Measurements from ENCODE around the gene RAB1A. TPM values are rescaled to one million over a fixed set of nuclear protein-coding genes. Genes with fewer than 3 reads are reported as not detected.
A peak's percentile ranks its signal among the peaks of the same experiment; 100 is the strongest.

Gene RAB1A
- total and polyA plus RNA-seq, 9 of the 15 experiments (the other 6 are each of a cell fraction or from before 2014, with no cell fraction given): 43.8 to 163 (median 67.7) TPM

DNA sequence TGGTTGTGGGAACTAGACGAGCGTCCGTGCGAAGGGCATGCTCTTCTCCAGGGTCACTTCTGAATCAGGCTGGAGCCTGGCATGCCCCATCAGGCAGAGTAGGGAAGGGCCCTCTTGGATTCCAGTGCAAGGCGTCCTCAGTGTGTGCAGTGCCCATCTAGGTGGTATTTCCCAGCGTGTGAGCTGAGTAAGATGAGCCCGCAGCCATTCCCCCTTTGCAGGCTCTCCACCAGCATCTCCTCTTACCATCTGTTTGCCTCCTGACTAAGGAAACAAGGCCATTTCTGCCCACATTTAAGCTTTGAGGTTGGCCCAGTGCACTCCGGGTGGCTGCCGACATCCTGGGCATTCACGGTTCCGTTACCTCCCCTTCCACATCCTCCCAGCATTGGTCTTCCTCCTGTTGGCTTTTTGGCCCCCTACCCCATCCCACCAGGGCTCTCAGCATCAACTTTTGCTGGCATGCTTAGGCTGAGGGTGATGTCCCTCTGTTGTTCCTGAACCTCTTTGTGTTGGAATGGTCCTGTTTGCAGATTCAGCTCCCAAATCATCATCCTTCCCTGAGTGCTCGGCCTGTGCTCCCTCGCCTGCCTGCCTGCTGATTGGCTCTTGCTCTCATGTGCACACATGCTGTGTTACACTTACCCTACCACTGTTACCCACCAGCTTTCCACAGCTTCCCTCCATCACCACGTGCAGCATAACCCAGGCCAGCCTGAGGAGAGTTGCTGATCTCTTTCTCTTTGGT lies 61.9 kb downstream of the RAB1A start:
- H3K9me1 ChIP-seq (ENCODE audit: control insufficient read depth, insufficient read depth, low read length): no peaks in the 10 kb centered on the region
- H3K9me3 ChIP-seq (replicated peaks; ENCODE audit: control insufficient read depth, insufficient read depth, low read depth, low read length): no peaks in the 10 kb centered on the region
- H3K4me2 ChIP-seq (ENCODE audit: insufficient read depth, low read length): no peak overlapping the region
- intact Hi-C loops (cut with micrococcal nuclease): loop anchor here (10.0 kb wide), 1 partner anchor 367 kb away; the partner anchor contains the start of gene SPRED2
- peaks cover 18 to 20% of the 10 kb centered on the region in 2 experiments for H3K4me1 ChIP-seq (replicated peaks in 1 of 2; ENCODE audit: control insufficient read depth in 2 of 2, insufficient read depth in 2 of 2, low read length in 2 of 2)
- in situ Hi-C loops (cut with MboI): loop anchor here (10.0 kb wide), 1 partner anchor 507 kb away; no protein-coding TSS in a partner anchor
- FAIRE-seq: no peak
- H3K27ac ChIP-seq (ENCODE audit: extremely low read depth, low read depth, low read length): no peak overlapping the region
- POLR2A ChIA-PET: interaction anchor here (1.2 to 2.1 kb wide), 2 partner anchors 12 kb away, joined by 3 to 7 read pairs; partner anchors contain the start of gene CEP68
- BruUV-seq (replicated peaks): no TSS peak
- H3K79me2 ChIP-seq (ENCODE audit: control insufficient read depth, insufficient read depth, low read length): peaks cover 31% of the 10 kb centered on the region
- H3K9ac ChIP-seq (ENCODE audit: insufficient read depth in 1 of 2, low read depth in 2 of 2, low read length in 2 of 2): peak overlapping the region in 1 of 2 experiments; percentile 43; a peak in 1 of 4 replicates
- CTCF ChIA-PET (ENCODE audit: low intra/inter-chr PET ratio): no interaction called here
- H4K20me1 ChIP-seq (replicated peaks; ENCODE audit: control insufficient read depth, insufficient read depth, low read length): peaks cover 4% of the 10 kb centered on the region; the same call in 1 of the 2 replicates
- no peak for ATAC-seq
- H3K36me3 ChIP-seq (ENCODE audit: control insufficient read depth, insufficient read depth, low read length): peaks cover 36% of the 10 kb centered on the region; the same call in 2 of the 3 replicates
- no peak overlapping the region for H2AFZ ChIP-seq (ENCODE audit: low read depth, low read length)
- DNase-seq (ENCODE audit: extremely low read depth in 1 of 4, low spot score in 3 of 4): no peak
- WGBS (ENCODE audit: insufficient coverage, low coverage, missing lambda C conversion rate): 81% methylated on average over 14 of the region's 14 CpGs
- H3K27me3 ChIP-seq (ENCODE audit: control insufficient read depth in 2 of 2, insufficient read depth in 2 of 2, low read length in 2 of 2): no peaks in the 10 kb centered on the region
- H3K4me3 ChIP-seq: no peak overlapping the region
- no peak for TF ChIP-seq CREB1 (IDR thresholded peaks at IDR 0.05)
- TF ChIP-seq CREB1 (CRISPR knock-in tag; IDR thresholded peaks at IDR 0.05): no peak
- TF ChIP-seq SP1 (CRISPR knock-in tag; IDR thresholded peaks at IDR 0.05): no peak
- TF ChIP-seq NR4A1 (CRISPR knock-in tag; IDR thresholded peaks at IDR 0.05): no peak
- TF ChIP-seq NR4A1 (tag; IDR thresholded peaks at IDR 0.05): no peak
- TF ChIP-seq MYBL2 (IDR thresholded peaks at IDR 0.05; ENCODE audit: low read depth): no peak
- TF ChIP-seq MYBL2 (CRISPR knock-in tag; IDR thresholded peaks at IDR 0.05; ENCODE audit: borderline replicate concordance): no peak
- TF ChIP-seq, protein P1, sequence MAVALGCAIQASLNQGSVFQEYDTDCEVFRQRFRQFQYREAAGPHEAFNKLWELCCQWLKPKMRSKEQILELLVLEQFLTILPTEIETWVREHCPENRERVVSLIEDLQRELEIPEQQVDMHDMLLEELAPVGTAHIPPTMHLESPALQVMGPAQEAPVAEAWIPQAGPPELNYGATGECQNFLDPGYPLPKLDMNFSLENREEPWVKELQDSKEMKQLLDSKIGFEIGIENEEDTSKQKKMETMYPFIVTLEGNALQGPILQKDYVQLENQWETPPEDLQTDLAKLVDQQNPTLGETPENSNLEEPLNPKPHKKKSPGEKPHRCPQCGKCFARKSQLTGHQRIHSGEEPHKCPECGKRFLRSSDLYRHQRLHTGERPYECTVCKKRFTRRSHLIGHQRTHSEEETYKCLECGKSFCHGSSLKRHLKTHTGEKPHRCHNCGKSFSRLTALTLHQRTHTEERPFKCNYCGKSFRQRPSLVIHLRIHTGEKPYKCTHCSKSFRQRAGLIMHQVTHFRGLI (CRISPR knock-in tag; IDR thresholded peaks at IDR 0.05): no peak
- TF ChIP-seq, protein P2, sequence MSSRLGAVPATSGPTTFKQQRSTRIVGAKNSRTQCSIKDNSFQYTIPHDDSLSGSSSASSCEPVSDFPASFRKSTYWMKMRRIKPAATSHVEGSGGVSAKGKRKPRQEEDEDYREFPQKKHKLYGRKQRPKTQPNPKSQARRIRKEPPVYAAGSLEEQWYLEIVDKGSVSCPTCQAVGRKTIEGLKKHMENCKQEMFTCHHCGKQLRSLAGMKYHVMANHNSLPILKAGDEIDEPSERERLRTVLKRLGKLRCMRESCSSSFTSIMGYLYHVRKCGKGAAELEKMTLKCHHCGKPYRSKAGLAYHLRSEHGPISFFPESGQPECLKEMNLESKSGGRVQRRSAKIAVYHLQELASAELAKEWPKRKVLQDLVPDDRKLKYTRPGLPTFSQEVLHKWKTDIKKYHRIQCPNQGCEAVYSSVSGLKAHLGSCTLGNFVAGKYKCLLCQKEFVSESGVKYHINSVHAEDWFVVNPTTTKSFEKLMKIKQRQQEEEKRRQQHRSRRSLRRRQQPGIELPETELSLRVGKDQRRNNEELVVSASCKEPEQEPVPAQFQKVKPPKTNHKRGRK (tag; IDR thresholded peaks at IDR 0.05): no peak
- TF ChIP-seq KDM4B (IDR thresholded peaks at IDR 0.05; ENCODE audit: borderline replicate concordance in 2 of 2, low read depth in 1 of 2): no peak
- TF ChIP-seq, protein P3, sequence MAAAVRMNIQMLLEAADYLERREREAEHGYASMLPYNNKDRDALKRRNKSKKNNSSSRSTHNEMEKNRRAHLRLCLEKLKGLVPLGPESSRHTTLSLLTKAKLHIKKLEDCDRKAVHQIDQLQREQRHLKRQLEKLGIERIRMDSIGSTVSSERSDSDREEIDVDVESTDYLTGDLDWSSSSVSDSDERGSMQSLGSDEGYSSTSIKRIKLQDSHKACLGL (CRISPR knock-in tag; IDR thresholded peaks at IDR 0.05; ENCODE audit: borderline replicate concordance, poor library complexity, severe bottlenecking): no peak
- no peak for TF ChIP-seq ZNF561 (CRISPR knock-in tag; conservative IDR thresholded peaks at IDR 0.05)
- no peak for TF ChIP-seq MXI1 (IDR thresholded peaks at IDR 0.05; ENCODE audit: low read depth, low read length)

Measured in K562 (cell line).